Panc1 (cell line): ENCODE data around the gene PPP1R7.

Experiments
- POLR2AphosphoS5 ChIP-seq: IDR thresholded peaks from 2 replicates; pipeline ENCODE4 v1.6.1; 2012; ENCODE audit warnings: mild to moderate bottlenecking, low read depth, low read length, moderate library complexity
- TF ChIP-seq, protein P1 (sequence below): fragments of 450-650 bp; IDR thresholded peaks from 2 replicates; pipeline ENCODE4 v1.5.1; 2017; ENCODE audit warnings: mild to moderate bottlenecking

DNA sequence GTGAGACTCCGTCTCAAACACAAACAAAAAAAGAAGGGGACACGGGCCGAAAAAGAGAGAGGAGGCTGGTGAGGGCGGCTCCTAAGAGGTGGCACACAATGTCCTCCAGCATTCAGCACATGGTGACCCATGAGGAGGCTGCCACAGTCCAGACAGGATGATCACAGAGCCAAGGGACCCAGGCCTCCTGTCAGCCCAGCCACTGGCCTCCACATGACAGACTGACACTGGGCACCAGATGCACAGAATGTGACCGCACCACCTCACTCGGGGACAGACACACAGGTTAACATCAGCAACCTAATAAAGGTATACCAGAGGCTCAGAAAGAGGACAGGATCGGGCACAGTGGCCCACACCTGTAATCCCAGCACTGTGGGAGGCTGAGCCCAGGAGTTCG is 22.0 kb upstream of the PPP1R7 start:
- TF ChIP-seq, protein P1, sequence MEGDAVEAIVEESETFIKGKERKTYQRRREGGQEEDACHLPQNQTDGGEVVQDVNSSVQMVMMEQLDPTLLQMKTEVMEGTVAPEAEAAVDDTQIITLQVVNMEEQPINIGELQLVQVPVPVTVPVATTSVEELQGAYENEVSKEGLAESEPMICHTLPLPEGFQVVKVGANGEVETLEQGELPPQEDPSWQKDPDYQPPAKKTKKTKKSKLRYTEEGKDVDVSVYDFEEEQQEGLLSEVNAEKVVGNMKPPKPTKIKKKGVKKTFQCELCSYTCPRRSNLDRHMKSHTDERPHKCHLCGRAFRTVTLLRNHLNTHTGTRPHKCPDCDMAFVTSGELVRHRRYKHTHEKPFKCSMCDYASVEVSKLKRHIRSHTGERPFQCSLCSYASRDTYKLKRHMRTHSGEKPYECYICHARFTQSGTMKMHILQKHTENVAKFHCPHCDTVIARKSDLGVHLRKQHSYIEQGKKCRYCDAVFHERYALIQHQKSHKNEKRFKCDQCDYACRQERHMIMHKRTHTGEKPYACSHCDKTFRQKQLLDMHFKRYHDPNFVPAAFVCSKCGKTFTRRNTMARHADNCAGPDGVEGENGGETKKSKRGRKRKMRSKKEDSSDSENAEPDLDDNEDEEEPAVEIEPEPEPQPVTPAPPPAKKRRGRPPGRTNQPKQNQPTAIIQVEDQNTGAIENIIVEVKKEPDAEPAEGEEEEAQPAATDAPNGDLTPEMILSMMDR: no peak
- TF ChIP-seq POLR2AphosphoS5: no peak
